K562 (cell line): ENCODE measurements around the gene RESP18. TPM values are rescaled to one million over a fixed set of nuclear protein-coding genes. Genes with fewer than 3 reads are reported as not detected.

Experiments used
- ATAC-seq: fragments of 200-7000 bp; cut with Tn5 transposase; 3 replicates; pipeline ENCODE4 v1.9.1; 2020; ENCODE audit warnings: moderate library complexity
- BruUV-seq: library from RNA; stranded (reverse); fragments of 400-500 nt; replicated peaks from 2 replicates; lab custom pipeline; 2021; lab: Mats Ljungman, UMichigan
- CTCF ChIA-PET: fragments of 300-600 bp; formaldehyde crosslinking; extraction: SDS; loops from one replicate; lab custom pipeline; 2021; ENCODE audit warnings: low intra/inter-chr PET ratio; lab: Yijun Ruan, JAX
- POLR2A ChIA-PET: fragments of 300-600, 350-650 bp; sonication (Branson Sonifier 250); formaldehyde crosslinking; extraction: SDS; loops from one replicate; lab custom pipeline; 2021; ENCODE audit warnings: antibody characterized with exemption, inconsistent platforms; lab: Yijun Ruan, JAX
- DNase-seq, 4 experiments: peaks; one replicate each; pipeline versions ENCODE4 v3.0.0 to v3.0.0-alpha.2; 2011 to 2018; ENCODE audit warnings: low spot score in 3 of 4, mixed read lengths in 3 of 4; ENCODE audit errors: extremely low read depth in 1 of 4
- FAIRE-seq: peaks from 2 replicates; lab custom pipeline; 2011; peaks lifted over from hg19 to GRCh38; lab: Jason Lieb, UNC
- H2AFZ ChIP-seq: 2 replicates; pipeline ENCODE4 v1.6.0; 2011; ENCODE audit warnings: low read depth, low read length, control low read depth, inconsistent platforms
- H3K27ac ChIP-seq: fragments of 200-600 bp; 3 replicates; pipeline ENCODE4 v1.8.0; 2011; ENCODE audit warnings: low read depth, mild to moderate bottlenecking, control low read depth, inconsistent platforms, low read length, moderate library complexity, mixed read lengths; ENCODE audit errors: extremely low read depth
- H3K27me3 ChIP-seq, 2 experiments: fragments of 300-600 bp in 1 of 2; 2 replicates in 1 of 2; 3 replicates in 1 of 2; pipeline versions ENCODE4 v1.6.0 to v1.8.0; 2011; ENCODE audit warnings: inconsistent platforms in 2 of 2, low read length in 2 of 2, mild to moderate bottlenecking in 1 of 2, mixed read lengths in 1 of 2, moderate library complexity in 1 of 2; ENCODE audit not compliant: control insufficient read depth in 2 of 2, insufficient read depth in 2 of 2
- H3K36me3 ChIP-seq: fragments of 300-600 bp; 3 replicates; pipeline ENCODE4 v1.8.0; 2011; ENCODE audit warnings: mild to moderate bottlenecking, low read length, inconsistent platforms; ENCODE audit not compliant: control insufficient read depth, insufficient read depth
- H3K4me1 ChIP-seq, 2 experiments: fragments of 200-600 bp in 1 of 2; replicated peaks in 1 of 2; 2 replicates in 1 of 2; 3 replicates in 1 of 2; pipeline versions ENCODE4 v1.5.1 to v1.8.0; 2011; ENCODE audit warnings: inconsistent platforms in 2 of 2, low read length in 2 of 2, mild to moderate bottlenecking in 1 of 2, mixed read lengths in 1 of 2, moderate library complexity in 1 of 2; ENCODE audit not compliant: control insufficient read depth in 2 of 2, insufficient read depth in 2 of 2
- H3K4me2 ChIP-seq: 2 replicates; pipeline ENCODE4 v1.6.1; 2011; ENCODE audit warnings: low read length, control low read depth, inconsistent platforms, mixed read lengths; ENCODE audit not compliant: insufficient read depth
- H3K4me3 ChIP-seq: fragments of 200-600 bp; sonication (generic), shearing (Covaris generic); 2 replicates; pipeline ENCODE4 v1.5.1; 2016; ENCODE audit warnings: control low read depth, inconsistent platforms
- H3K79me2 ChIP-seq: fragments of 200-600 bp; 3 replicates; pipeline ENCODE4 v1.8.0; 2011; ENCODE audit warnings: low read length, inconsistent platforms; ENCODE audit not compliant: control insufficient read depth, insufficient read depth
- H3K9ac ChIP-seq, 2 experiments: 2 replicates each; pipeline versions ENCODE4 v1.6.0 to v1.6.1; 2011; ENCODE audit warnings: low read depth in 2 of 2, low read length in 2 of 2, control low read depth in 1 of 2, inconsistent platforms in 1 of 2, mild to moderate bottlenecking in 1 of 2, mixed read lengths in 1 of 2; ENCODE audit not compliant: insufficient read depth in 1 of 2
- H3K9me1 ChIP-seq: one replicate; pipeline ENCODE4 v1.6.0; 2011; ENCODE audit warnings: inconsistent platforms, mild to moderate bottlenecking, low read length, moderate library complexity; ENCODE audit not compliant: control insufficient read depth, insufficient read depth
- H3K9me3 ChIP-seq: replicated peaks from 2 replicates; pipeline ENCODE4 v1.5.1; 2011; ENCODE audit warnings: low read depth, low read length, inconsistent platforms; ENCODE audit not compliant: control insufficient read depth, insufficient read depth
- H4K20me1 ChIP-seq: replicated peaks from 2 replicates; pipeline ENCODE4 v1.6.1; 2011; ENCODE audit warnings: low read length, inconsistent platforms, mixed read lengths; ENCODE audit not compliant: control insufficient read depth, insufficient read depth
- ATF3 ChIP-seq, 2 experiments: fragments of 450-650 bp in 1 of 2; sonication (generic) in 1 of 2; formaldehyde crosslinking in 1 of 2; IDR thresholded peaks in 1 of 2; conservative IDR thresholded peaks in 1 of 2; 2 replicates each; pipeline versions ENCODE4 v1.6.1 to v1.8.1; 2016 to 2023; ENCODE audit warnings: mild to moderate bottlenecking in 2 of 2, moderate library complexity in 2 of 2, inconsistent platforms in 1 of 2, missing genetic modification reagents in 1 of 2
- FOXM1 ChIP-seq, 2 experiments: fragments of 450-650 bp in 1 of 2; sonication (generic) in 1 of 2; formaldehyde crosslinking in 1 of 2; IDR thresholded peaks; 2 replicates each; pipeline versions ENCODE4 v1.6.1 to v1.9.0; 2017 to 2022; ENCODE audit warnings: low read depth in 2 of 2, mild to moderate bottlenecking in 2 of 2, missing genetic modification reagents in 1 of 2, moderate library complexity in 1 of 2
- JUND ChIP-seq, 2 experiments: IDR thresholded peaks; 2 replicates in 1 of 2; 3 replicates in 1 of 2; pipeline ENCODE4 v1.6.1; 2011; ENCODE audit warnings: borderline replicate concordance in 2 of 2, low read depth in 2 of 2, low read length in 2 of 2, improper control_type of control experiment in 1 of 2, missing biosample characterization in 1 of 2, missing genetic modification characterization in 1 of 2, missing genetic modification reagents in 1 of 2
- MBD2 ChIP-seq: sonication (generic); IDR thresholded peaks from 2 replicates; pipeline ENCODE4 v1.6.1; 2016; ENCODE audit warnings: low read depth, borderline replicate concordance
- WGBS: fragments of 100-300 bp; shearing (Covaris generic); methylation state at CpG from one replicate; pipeline ENCODE4 v1.1.6; 2016; ENCODE audit warnings: low coverage, mixed read lengths; ENCODE audit not compliant: insufficient coverage; ENCODE audit errors: missing lambda C conversion rate; 5-methylcytosine and 5-hydroxymethylcytosine counted together
- in situ Hi-C: fragments of 300-500 bp; cut with MboI; formaldehyde crosslinking; loops from 4 replicates; pipeline ENCODE4 v1.15.0; 2018; ENCODE audit warnings: inconsistent platforms, mixed read lengths
- intact Hi-C: fragments of 100-400 bp; cut with micrococcal nuclease; formaldehyde crosslinking; loops from 2 replicates; pipeline ENCODE4 v1.14.2; 2022
- polyA plus RNA-seq, 8 experiments: library from polyadenylated mRNA; depleted of rRNA in 4 of 8; stranded (reverse) in 5 of 8; unstranded in 3 of 8; fragments of >200 nt; fragmentation: Nextera tagmentation in 2 of 8; fragmentation: Illumina TruSeq in 1 of 8; extraction: Ambion mirVana in 2 of 8; extraction: Trizol in 1 of 8; gene quantifications; 2 replicates each; pipeline versions ENCODE4 v1.2.1 to v1.2.3, GENCODE V29; 2011 to 2014; ENCODE audit warnings: inconsistent platforms in 1 of 8, missing spikeins in 1 of 8
- total RNA-seq, 7 experiments: library from RNA; depleted of rRNA in 6 of 7; stranded (reverse); fragments of >200 nt in 6 of 7; fragmentation: Illumina TruSeq in 2 of 7; extraction: Trizol in 2 of 7; gene quantifications; 2 replicates each; pipeline versions ENCODE4 v1.2.1 to v1.2.3, GENCODE V29; 2011 to 2021; ENCODE audit warnings: low replicate concordance in 1 of 7

Gene RESP18
- total and polyA plus RNA-seq, 9 of the 15 experiments (the other 6 are each of a cell fraction or from before 2014, with no cell fraction given) = not detected

- no TSS peak for BruUV-seq
- peak; percentile 36; the same call in 1 of the 2 replicates for TF ChIP-seq JUND (IDR thresholded peaks at IDR 0.05; ENCODE audit: borderline replicate concordance, low read depth, low read length)
- TF ChIP-seq JUND (tag; IDR thresholded peaks at IDR 0.05; ENCODE audit: borderline replicate concordance, low read depth, low read length) = no peak
- 0 out of 2 replicates have a peak, but pooled peaks have one; percentile 44 for TF ChIP-seq ATF3 (IDR thresholded peaks at IDR 0.05)
- no peak for TF ChIP-seq ATF3 (CRISPR knock-in tag; conservative IDR thresholded peaks at IDR 0.05)
- TF ChIP-seq MBD2 = no peak
- no peak for TF ChIP-seq FOXM1 (IDR thresholded peaks at IDR 0.05; ENCODE audit: low read depth)
- no peak for TF ChIP-seq FOXM1 (CRISPR knock-in tag; IDR thresholded peaks at IDR 0.05; ENCODE audit: low read depth)
- ChIA-PET POLR2A (no interaction called here), CTCF (no interaction called here)
- ATAC-seq (no peak; the same call in 2 of the 3 replicates), DNase-seq (peak in 1 of 4 experiments; percentile 30), FAIRE-seq (no peak)
- H3K9me3 ChIP-seq = no peaks in the 10 kb centered on the region
- H3K4me2 ChIP-seq = no peak overlapping the region
- H2AFZ ChIP-seq = no peak overlapping the region
- no peaks in the 10 kb centered on the region for H3K9me1 ChIP-seq
- 6% methylated on average over 3 of the region's 3 CpGs for WGBS
- no peak overlapping the region for H3K9ac ChIP-seq
- H3K27ac ChIP-seq = no peak overlapping the region
- H3K4me3 ChIP-seq = no peak overlapping the region
- no peaks in the 10 kb centered on the region for H3K36me3 ChIP-seq
- H3K79me2 ChIP-seq = no peaks in the 10 kb centered on the region
- H3K27me3 ChIP-seq = peaks cover 6 to 10% of the 10 kb centered on the region in 2 experiments; a peak in 3 of 5 replicates
- no peaks in the 10 kb centered on the region for H4K20me1 ChIP-seq
- intact Hi-C loops (no loop called here), in situ Hi-C loops (no loop called here)
- H3K4me1 ChIP-seq = peaks cover 0 to 12% of the 10 kb centered on the region in 2 experiments; a peak in 3 of 5 replicates
These were observed 30.1 kb upstream of the RESP18 start for GRCh38 chr2:219362524-219363164.
